GM21360 (cell line): ENCODE measurements around the gene FBLN2.

Experiments used
- ATAC-seq: cut with Tn5 transposase; IDR thresholded peaks from one replicate; pipeline ENCODE4 v1.9.1; 2021; ENCODE audit warnings: mild to moderate bottlenecking, moderate library complexity; ENCODE audit not compliant: unreplicated experiment

FBLN2 gene

DNA sequence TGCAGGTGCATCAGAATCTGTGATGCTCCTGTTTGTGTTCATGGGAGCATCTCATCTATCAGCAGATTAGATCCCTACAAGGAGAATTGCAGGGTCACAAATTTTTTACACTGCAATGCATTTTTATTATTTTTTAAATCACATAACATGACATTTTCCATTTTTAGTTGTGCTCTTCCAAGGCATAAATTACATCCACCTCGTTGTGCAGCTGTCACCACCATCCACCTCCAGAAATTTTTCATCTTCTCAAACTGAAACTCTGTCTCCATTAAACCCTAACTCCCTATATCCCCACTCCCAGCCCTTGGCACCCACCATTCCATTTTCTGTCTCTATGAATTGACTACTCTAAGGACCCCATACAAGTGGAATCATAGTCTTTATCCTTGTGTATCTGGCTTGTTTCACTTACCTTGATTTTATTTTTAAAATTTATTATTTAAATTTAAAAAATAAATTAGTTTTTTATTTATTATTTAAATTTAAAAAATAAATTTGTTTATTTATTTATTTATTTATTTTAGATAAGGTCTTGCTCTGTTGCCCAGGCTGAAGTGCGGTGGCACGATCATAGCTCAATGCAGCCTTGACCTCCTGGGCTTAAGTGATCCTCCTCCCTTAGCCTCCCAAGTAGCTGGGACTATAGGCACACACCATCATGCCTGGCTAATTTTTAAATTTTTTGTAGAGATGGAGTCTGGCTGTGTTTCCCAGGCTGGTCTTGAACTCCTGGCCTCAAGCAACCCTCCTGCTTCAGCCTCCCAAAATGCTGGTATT lies 47.7 kb downstream of the FBLN2 start:
- no peak for ATAC-seq

DNA sequence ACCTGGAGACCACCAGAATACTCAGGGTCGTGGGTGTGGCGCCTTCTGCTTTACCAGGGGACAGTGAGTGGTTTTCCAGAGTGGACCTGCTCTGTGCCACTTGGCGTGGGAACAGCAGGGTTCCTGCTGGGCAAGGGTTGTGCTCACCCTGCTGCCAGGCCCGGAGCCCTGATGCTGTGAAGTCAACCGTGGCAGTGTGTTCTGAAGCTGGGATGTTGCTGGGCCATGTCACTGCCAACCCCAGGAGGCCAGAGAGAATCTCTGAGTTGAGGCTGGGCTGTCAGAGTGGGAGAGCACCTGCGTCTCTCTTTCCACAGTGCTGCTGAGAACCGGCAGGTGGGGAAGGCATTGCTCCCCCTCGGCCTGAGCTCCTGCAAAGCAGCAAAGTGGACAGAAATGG lies 48.7 kb downstream of the FBLN2 start:
- no peak for ATAC-seq

DNA sequence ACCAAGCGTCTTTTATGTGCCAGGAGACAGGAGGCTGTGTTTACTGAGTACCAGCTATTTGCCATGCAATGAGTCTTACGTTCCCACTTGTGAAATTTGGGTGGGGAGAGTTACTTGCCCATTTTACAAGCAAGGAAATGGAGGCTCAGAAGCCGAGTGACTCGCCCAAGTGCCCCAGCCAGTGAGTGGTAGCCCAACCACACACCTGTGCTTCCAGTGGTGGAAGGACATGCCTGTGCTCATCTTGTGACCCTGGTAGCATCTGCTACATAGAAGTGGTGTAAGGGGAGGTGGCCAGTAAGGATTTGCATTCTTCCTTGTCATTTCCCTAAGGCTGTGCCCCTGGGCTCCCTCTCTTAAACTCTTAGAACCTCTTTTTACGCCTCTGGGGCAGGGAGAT lies 49.3 kb downstream of the FBLN2 start:
- ATAC-seq: no peak

DNA sequence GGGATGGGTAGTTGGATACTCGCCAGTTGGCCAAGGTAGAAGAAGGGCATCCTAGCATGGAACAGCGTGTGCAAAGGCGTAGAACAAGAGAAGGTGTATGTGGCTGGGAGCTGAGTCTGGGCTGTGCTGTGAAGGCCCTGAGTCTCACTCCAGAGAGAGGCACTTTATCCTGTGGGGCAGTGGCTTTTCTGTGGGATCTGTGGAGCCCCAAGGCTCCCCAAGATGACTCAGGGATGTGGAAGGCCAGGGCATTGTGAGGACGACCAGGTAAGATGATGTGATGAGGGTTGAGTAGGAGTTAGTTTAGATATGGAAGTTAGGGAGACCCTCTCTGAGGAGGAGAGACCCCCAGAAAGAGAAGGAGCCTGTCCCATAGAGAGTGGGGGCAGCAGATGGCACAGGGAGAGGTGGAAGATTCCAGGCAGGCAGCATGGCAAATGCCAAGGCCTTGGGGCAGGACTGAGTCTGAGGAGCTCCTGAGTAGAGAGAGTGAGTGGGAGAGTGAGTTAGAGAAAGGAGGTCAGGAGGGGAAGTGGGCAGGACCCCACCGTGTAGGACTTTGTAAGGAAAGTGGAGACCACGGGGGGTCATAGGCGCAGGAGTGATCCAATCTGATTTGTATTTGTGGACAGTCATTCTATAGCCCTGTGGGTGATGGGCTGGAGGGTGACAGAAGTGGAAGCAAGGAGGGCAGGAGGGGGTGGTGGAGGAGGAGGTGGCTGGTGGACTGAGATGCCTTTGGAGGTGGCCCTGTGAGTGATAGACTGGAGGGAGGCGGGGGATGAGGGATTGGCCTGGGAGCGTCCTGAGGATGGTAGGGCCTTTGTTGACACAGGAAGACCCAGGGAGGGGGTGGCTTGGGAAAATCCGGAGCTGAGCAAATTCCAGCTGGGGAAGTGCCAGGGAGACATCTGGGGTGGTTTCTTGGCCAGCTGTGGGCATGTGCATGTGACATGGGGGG lies 50.3 kb downstream of the FBLN2 start:
- ATAC-seq: no peak

DNA sequence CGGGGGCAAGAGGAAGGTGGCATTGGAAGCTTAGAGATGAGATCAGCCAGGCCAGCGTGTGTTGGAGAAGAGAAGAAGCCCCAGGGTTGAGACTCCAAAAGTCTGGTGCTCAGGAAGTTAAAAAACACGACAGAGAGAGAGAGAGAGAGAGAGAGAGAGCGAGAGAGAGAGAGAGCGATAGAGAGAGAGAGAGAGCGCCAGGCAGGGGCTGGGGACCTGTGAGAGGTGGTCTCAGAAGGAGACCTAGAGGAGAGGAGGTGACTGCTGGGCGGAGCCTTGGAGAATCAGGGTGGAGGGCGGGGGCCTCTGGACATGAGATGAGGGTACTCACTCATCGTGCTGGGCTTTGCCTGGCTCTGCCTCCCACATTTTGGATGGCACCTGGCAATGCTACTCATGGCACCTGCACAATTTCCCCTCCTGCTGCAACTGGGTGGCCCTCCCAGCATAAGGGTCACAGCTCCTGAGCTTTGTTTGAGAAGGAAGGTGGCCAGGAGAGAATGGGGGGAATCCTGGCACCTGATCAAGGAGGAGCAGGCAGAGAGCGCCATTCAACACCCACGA lies 51.0 kb downstream of the FBLN2 start:
- ATAC-seq: no peak

DNA sequence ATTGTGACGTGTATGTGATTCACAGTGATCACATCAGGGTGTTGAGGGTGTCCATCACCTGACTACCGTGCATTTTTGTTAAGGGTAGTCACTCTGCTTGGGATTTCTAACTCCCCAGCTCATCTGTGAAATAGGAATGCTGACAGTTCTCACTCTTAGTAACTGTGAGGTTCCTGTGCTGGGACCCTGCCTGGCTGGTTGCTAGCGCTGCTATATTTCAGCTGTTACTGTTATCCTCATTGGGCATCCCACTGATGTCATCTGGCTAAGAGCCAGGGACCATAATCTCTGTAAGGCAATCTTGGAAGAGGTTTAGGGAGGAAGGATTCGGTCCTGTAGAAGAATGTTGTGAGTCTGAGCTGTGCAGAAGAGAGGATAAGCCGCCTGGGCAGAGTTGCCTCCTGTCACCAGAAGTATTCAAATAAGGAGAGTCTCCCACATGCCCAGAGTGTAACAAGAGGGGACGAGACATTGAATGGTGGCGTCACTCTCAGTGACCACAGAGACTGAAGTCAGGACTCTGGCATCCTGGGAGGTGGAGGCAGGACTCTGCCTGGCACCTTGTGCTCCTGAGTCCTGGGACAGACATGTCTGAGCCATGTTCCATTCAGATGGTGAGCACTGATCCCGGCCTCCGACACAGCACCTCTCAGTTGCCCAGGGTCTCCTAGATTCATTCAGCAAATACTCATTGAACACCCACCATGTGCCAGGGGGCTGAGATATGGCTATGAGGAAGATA lies 52.2 kb downstream of the FBLN2 start:
- no peak for ATAC-seq

DNA sequence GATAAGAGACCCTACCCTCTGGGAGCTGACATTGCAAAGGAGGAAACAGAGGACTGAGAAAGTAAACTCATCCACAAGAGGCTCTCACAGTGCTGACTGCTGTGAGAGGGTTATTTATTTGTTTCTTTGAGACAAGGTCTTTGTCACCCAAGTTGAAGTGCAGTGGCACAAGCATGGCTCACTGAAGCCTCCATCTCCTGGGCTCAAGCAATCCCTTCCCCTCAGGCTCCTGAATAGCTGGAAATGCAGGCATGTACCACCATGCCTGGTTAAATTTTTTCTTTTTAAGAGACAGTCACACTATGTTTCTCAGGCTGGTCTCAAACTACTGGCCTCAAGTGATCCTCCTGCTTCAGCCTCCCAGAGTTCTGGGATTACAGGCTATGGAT lies 52.8 kb downstream of the FBLN2 start:
- ATAC-seq: no peak

DNA sequence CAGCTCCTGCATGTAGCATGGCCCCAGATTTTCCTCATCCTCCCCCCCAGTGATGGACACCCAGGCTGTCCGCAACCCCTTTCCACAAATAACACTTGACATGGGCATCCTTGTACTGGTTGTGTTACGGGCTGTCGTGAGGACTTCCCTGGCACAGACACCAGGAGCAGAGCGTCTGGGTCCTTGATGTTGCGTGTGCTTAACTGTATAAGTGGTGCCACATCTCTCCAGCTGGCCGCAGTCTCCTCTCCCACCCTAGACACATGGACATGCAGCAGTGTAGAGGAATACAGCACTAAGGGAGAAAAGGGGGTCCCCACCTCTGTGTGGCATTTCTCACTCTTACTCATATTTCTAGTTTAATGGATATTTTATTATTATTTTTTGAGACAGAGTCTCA lies 56.6 kb downstream of the FBLN2 start:
- no peak for ATAC-seq

DNA sequence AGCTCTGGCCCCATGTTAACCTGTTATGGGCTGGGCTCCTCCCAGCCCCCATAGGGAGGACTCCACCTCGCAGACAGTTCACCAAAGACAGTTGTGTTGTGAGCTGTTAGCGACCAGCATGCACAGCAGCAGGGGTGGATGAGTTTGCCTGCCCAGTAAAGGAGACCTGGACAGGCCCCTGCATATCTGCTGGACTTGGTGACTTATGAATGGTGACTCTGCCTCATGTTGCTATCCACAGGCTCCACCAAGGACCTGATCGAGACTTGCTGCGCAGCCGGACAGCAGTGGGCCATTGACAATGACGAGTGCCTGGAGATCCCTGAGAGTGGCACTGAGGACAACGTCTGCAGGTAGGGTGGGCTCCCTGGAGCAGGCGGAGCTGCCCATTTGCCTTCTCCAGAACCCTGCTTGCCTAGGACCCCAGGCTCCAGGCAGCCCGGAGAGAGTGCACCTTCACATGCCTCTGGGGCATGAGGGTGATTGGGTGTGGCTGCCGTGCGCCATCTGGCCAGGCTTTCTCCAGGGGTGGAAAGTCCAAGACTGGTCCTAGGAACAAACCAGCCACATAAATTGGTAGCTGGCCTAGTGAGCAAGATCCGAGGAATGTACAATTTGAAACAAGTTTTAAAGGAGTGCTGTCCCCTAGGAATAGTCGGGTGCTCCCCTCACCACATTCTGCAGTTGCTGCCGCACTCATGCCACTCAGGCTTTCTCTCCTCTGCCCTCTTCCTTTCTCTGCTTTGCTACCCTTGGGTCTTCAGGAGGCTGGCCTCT lies 59.1 kb downstream of the FBLN2 start:
- no peak for ATAC-seq

DNA sequence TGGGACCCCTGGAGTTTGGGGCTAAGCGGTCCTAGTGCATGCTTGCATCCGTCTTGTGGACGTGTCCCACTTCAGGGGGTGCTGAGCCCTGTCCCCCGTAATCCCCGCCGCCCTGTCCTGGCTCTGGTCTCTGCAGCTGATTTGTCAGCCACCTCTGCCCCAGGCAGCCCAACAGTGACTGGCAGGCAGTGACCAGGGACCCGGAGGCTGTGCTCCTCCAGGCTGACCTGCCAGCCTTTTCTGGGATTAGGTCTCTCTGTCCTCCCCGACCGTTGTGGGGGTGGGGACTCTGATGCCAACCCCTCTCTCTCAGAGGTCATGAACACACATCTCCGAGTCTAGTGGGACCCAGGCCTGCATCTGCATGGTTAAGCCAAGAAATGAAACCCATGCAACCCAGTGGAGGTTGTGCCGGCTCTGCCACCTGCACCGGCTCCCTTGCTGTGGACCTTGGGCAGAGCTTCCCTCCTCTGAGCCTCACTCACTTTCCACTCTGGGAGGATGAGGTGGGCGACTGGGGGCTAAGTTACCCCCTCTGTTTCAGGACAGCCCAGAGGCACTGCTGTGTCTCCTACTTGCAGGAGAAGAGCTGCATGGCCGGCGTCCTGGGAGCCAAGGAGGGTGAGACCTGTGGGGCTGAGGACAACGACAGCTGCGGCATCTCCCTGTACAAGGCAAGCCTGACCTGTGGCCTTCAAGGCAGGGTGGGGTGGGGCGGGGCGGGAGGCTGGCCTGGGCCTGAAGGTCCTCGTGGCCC lies 60.2 kb downstream of the FBLN2 start:
- no peak for ATAC-seq

DNA sequence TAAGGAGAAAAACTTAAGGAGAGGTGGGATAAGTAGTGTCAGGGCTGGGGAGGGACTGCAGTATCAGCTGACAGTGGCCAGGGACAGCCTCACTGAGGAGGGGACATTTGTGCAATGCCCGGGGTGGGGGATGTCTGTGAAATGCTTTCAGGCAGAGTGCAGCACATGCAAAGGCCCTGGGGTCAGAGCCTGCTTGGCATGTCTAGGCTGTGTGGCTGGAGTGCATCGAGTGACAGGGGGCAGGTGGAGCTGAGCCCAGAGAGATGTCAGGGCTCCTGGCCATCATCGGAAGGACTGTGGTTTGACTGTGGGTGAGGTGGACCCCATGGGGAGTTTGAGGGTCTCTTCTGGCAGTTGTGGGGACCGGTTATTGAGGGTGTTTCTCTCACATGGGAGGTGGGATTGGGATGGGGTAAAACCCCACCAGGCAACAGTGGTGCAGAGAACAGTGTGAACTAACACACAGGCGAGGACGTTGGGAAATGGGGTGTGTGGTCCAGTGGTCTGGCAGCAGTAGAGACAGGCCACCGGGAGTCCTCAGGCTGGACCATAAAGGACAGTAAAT lies 61.2 kb downstream of the FBLN2 start:
- no peak for ATAC-seq

DNA sequence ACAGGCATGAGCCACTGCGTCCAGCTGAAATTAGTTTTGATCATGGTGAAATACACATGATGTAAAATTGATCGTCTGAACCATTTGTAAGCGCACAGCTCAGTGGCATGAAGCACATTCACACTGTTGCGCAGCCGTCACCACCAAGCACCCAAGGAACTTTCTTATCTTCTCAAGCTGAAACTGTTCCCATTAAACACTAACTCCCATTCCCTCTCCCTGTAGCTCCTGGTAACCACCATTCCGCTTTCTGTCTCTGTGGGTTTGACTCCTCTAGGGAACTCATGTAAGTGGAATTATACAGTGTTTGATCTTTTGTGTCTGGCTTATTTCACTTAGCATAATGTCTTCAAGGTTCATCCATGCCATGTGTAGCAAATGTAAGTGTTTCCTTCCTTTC lies 62.3 kb downstream of the FBLN2 start:
- no peak for ATAC-seq

DNA sequence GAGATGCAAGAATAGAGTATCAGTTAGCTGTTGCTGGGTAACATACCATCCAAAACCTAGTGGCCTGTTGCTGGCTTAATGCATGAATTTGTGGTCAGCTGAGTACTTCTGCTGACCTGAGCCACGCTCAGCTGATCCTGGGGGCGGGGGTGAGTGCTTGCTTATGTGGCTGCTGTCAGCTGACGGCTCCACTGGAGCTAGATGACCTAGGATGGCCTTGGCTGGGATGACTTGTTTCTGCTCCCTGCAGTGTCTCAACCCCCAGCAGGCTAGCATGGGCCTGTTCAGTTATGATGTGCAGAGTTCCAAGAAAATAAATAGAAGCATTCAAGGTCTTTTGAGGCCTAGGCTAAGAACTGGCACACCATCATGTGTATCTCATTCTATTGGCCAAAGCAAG lies 63.9 kb downstream of the FBLN2 start:
- no peak for ATAC-seq

DNA sequence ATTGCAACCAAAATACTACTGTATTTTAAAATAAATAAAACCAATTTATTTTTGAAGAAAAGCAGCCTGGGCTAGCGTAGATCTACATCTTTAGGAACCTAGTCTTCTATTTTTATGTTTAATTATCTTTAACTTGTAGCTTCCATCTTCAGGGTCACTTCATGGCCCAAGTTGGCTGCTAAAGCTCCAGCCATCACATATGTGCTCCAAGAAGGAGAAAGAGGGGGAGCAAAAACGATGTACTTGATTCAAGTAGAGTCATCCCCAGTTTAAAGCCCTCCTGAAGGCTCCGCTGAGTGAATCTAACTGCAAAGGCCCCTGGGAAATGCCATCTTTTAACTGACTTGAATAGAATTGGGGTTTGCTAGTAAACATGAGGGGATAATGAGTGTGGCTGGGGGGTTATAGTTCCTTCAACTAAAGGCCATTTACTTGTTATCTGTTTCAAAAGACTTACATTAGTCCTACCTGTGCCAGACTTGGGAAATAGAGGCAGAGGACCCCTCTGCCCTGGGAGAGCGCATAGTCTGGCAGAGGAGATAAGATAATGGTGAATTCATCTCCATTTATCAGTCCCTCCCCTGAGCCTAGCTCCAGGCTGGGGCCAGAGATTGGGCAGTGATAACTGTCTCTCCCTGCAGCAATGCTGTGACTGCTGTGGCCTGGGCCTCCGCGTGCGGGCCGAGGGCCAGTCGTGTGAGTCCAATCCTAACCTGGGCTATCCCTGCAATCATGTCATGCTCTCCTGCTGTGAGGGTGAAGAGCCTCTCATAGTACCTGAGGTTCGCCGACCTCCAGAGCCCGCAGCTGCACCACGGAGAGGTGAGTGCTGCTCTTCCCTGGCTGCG lies 64.6 kb downstream of the FBLN2 start:
- no peak for ATAC-seq

DNA sequence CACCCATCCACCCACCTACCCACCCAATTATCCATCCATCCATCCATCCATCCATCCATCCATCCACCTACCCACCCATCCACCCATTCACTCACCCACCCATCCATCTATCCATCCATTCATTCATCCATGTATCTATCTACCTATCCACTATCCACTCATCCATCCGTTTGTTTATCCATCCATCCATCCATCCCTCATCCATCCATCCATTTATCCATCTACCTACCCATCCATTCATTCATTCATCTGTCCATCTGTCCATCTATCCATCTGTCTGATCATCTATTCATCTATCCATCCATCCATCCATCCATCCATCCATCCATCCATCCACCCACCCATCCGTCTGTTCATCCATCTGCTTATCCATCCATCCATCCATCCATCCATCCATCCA lies 65.7 kb downstream of the FBLN2 start:
- ATAC-seq: no peak

DNA sequence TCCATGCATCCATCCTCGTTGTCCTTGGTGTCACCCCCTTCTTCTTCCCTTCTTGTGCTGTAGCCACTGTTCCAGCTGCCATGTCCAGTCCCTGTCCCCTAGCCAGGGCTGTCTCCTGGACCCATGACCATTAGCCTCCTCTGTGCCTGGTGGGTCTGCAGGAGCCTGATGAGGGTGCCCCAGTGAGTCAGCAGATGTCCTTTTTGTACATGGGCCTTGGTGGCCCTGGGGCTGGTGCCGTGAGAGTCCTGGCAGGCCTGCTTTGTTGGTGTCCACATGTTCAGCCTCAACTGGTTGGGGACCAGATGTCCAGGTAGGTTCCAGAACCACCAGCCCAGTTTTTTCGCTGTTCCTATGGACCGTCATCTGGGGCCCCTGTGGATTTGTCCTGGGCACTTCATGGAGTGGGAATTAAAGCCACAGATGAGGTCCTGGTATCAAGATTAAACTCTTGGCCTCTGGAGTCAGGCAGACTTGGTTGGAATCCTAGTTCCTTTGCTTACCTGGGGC lies 66.1 kb downstream of the FBLN2 start:
- ATAC-seq: no peak

DNA sequence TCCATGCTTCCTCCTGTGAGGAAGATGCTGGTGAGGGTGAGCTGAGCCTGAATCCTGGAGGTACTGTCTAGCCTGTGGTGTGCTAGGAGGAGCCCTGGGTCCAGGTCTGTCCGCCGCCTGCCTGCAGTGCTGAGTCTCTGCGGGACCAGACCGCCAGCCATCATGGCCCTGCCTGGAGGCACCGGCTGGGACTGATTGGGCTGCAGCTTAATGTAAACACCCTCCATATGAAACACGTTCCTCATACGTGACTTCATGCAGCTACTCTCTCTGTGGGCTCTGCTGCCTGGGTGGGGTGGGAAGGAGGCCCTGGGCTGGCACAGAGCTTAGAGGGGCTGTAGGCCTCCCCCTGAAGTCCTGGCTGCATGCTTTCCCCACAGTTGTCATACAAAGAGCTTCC lies 67.4 kb downstream of the FBLN2 start:
- ATAC-seq: no peak

DNA sequence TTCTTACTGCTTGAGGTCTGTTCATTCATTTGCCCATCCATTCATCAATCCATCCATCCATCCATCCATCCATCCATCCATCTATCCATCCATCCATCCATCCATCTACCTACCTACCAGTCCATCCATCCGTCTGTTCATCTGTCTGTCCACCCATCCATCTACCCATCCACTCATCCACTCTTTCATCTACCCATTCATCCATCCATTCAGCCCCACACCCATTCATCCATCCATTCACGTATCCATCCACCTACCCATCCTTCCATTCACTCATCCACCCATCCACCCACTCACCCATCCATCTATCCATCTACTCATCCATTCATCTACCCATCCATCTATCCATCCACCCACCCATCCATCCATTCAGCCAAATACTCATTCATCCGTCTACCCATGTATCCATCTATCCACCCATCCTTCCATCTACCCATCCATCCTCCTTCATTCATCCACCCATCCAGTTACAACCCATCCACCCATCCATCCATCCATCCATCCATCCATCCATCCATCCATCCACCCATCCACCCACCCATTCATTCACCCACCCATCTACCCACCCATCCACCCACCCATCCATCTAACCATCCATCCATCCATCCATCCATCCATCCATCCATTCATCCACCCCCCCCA lies 68.3 kb downstream of the FBLN2 start:
- ATAC-seq: no peak
